Activated naive CD4-positive, alpha-beta T cell treated with anti-CD3 and anti-CD28 coated beads, Interleukin-2, amount 10 ng/mL, durations not matched to agents 7 days and 5 days (primary cell): ENCODE measurements around the gene RIPOR1.

Source experiments
- CTCF ChIA-PET: fragments of 350-600 bp; sonication (Branson Sonifier 250); formaldehyde crosslinking; loops from one replicate; lab custom pipeline; 2021; ENCODE audit warnings: antibody characterized with exemption; lab: Charles Lee
- DNase-seq: peaks from one replicate; pipeline ENCODE4 v3.0.0-alpha.2; 2020
- H3K27ac Mint-ChIP-seq: one replicate; pipeline ENCODE4 v1.8.0; 2021; ENCODE audit warnings: mild to moderate bottlenecking, moderate library complexity, mixed read lengths
- H3K27me3 Mint-ChIP-seq: one replicate; pipeline ENCODE4 v1.8.0; 2021; ENCODE audit warnings: mild to moderate bottlenecking, mixed read lengths
- H3K36me3 Mint-ChIP-seq: one replicate; pipeline ENCODE4 v1.8.0; 2021; ENCODE audit warnings: mixed read lengths
- H3K4me1 Mint-ChIP-seq: one replicate; pipeline ENCODE4 v1.8.0; 2021; ENCODE audit warnings: mixed read lengths
- H3K4me3 Mint-ChIP-seq: one replicate; pipeline ENCODE4 v1.8.0; 2021; ENCODE audit warnings: mild to moderate bottlenecking, moderate library complexity, mixed read lengths
- H3K9me3 Mint-ChIP-seq: one replicate; pipeline ENCODE4 v1.8.0; 2021; ENCODE audit warnings: mixed read lengths

Gene RIPOR1

DNA sequence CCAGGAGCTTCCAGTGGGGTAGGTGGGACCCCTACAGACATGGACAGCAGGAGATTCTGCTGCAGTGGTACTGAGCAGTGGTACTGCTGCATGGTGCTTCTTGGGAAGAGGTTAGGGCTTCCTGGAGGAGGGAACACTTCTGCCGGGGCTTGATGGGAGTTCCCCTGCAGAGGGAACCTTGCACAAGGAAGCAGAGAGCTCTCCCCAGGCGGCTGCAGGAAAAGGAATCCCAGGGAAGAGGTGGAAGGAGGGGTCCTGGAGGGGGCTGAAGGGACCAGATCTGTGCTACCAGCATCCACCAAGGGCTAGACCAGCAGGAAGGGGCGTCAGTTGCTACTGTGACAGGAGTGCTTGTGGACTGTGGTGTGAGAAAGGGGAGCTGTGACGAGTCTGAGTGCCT lies 10.6 kb downstream of the RIPOR1 start:
- Mint-ChIP-seq H3K4me1 (peaks cover 49% of the 10 kb centered on the region), H3K9me3 (no peaks in the 10 kb centered on the region), H3K27me3 (peaks cover 45% of the 10 kb centered on the region), H3K27ac (no peak overlapping the region), H3K4me3 (peak overlapping the region; percentile 71), H3K36me3 (peaks cover 35% of the 10 kb centered on the region)
- CTCF ChIA-PET: interaction anchor here (1.2 to 3.1 kb wide), 2 partner anchors 13 to 18 kb away, joined by 3 to 13 read pairs; no protein-coding TSS in a partner anchor
- no peak for DNase-seq

GRCh38 chr16:67539691-67540635 lies 11.3 kb downstream of the RIPOR1 start:
- Mint-ChIP-seq H3K27me3 (peaks cover 39% of the 10 kb centered on the region), H3K4me1 (peaks cover 53% of the 10 kb centered on the region), H3K27ac (no peak overlapping the region), H3K36me3 (peaks cover 35% of the 10 kb centered on the region), H3K9me3 (no peaks in the 10 kb centered on the region), H3K4me3 (peak overlapping the region; percentile 26)
- no peak for DNase-seq
- CTCF ChIA-PET: interaction anchor here (0.6 to 3.1 kb wide), 3 partner anchors 14 to 77 kb away, joined by 3 to 13 read pairs (median 3); no protein-coding TSS in a partner anchor

GRCh38 chr16:67540756-67541155 lies 12.1 kb downstream of the RIPOR1 start:
- H3K27ac Mint-ChIP-seq: no peak overlapping the region
- H3K4me1 Mint-ChIP-seq: peaks cover 53% of the 10 kb centered on the region
- peaks cover 31% of the 10 kb centered on the region for H3K27me3 Mint-ChIP-seq
- CTCF ChIA-PET: interaction anchor here (1.3 to 3.1 kb wide), 4 partner anchors 20 to 129 kb away, joined by 4 to 13 read pairs (median 4); partner anchors contain the start of gene CTCF
- no peaks in the 10 kb centered on the region for H3K9me3 Mint-ChIP-seq
- no peak for DNase-seq
- no peak overlapping the region for H3K4me3 Mint-ChIP-seq
- peaks cover 35% of the 10 kb centered on the region for H3K36me3 Mint-ChIP-seq

DNA sequence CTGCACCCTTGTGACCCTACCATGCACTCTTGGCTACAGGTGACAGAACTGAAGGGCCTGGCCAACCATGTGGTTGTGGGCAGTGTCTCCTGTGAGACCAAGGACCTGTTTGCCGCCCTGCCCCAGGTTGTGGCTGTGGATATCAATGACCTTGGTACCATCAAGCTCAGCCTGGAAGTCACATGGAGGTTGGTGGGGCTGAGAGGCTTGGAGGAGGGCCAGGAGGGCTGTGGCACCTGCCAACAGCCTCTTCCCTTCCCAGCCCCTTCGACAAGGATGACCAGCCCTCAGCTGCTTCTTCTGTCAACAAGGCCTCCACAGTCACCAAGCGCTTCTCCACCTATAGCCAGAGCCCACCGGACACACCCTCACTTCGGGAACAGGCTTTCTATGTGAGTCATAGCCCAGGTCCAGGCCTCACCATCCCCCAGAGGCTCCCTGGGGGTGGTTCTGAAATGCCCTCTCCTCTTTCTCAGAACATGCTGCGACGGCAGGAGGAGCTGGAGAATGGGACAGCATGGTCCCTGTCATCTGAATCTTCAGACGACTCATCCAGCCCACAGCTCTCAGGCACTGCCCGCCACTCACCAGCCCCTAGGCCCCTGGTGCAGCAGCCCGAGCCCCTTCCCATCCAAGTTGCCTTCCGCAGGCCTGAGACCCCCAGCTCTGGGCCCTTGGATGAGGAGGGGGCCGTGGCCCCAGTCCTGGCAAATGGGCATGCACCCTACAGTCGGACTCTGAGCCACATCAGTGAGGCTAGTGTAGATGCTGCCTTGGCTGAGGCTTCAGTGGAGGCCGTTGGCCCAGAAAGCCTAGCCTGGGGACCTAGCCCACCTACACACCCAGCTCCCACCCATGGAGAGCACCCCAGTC lies 13.0 kb downstream of the RIPOR1 start:
- DNase-seq: no peak
- CTCF ChIA-PET: interaction anchor here (1.1 to 3.1 kb wide), 5 partner anchors 21 to 128 kb away, joined by 3 to 13 read pairs (median 4); partner anchors contain the start of gene CTCF
- H3K4me1 Mint-ChIP-seq: peaks cover 55% of the 10 kb centered on the region
- peaks cover 22% of the 10 kb centered on the region for H3K27me3 Mint-ChIP-seq
- H3K27ac Mint-ChIP-seq: no peak overlapping the region
- no peaks in the 10 kb centered on the region for H3K9me3 Mint-ChIP-seq
- no peak overlapping the region for H3K4me3 Mint-ChIP-seq
- peaks cover 35% of the 10 kb centered on the region for H3K36me3 Mint-ChIP-seq

- CTCF ChIA-PET: interaction anchor here (1.1 to 3.1 kb wide), 2 partner anchors 22 kb away, joined by 3 to 13 read pairs; no protein-coding TSS in a partner anchor
- peaks cover 57% of the 10 kb centered on the region for H3K4me1 Mint-ChIP-seq
- H3K4me3 Mint-ChIP-seq: no peak overlapping the region
- H3K36me3 Mint-ChIP-seq: peaks cover 35% of the 10 kb centered on the region
- no peak overlapping the region for H3K27ac Mint-ChIP-seq
- H3K27me3 Mint-ChIP-seq: peaks cover 14% of the 10 kb centered on the region
- H3K9me3 Mint-ChIP-seq: no peaks in the 10 kb centered on the region
- DNase-seq: peak; percentile 91
These were observed 13.8 kb downstream of the RIPOR1 start for GRCh38 chr16:67542464-67542863.

DNA sequence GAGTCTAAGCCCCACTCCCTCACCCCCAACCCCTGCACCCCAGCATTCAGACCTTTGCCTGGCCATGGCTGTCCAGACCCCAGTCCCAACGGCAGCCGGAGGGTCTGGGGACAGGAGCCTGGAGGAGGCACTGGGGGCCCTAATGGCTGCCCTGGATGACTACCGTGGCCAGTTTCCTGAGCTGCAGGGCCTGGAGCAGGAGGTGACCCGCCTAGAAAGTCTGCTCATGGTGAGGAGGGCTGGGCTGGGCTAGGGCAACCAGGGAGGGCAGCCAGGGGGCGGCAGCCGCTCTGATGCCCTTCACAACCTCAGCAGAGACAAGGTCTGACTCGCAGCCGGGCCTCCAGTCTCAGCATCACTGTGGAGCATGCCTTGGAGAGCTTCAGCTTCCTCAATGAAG lies 14.4 kb downstream of the RIPOR1 start:
- no peak overlapping the region for H3K4me3 Mint-ChIP-seq
- peaks cover 38% of the 10 kb centered on the region for H3K36me3 Mint-ChIP-seq
- peaks cover 12% of the 10 kb centered on the region for H3K27me3 Mint-ChIP-seq
- no peaks in the 10 kb centered on the region for H3K9me3 Mint-ChIP-seq
- DNase-seq: no peak
- H3K27ac Mint-ChIP-seq: no peak overlapping the region
- peaks cover 63% of the 10 kb centered on the region for H3K4me1 Mint-ChIP-seq
- CTCF ChIA-PET: interaction anchor here (1.1 to 6.5 kb wide), 4 partner anchors 12 to 99 kb away, joined by 3 to 238 read pairs (median 8); partner anchors contain the start of gene CARMIL2

DNA sequence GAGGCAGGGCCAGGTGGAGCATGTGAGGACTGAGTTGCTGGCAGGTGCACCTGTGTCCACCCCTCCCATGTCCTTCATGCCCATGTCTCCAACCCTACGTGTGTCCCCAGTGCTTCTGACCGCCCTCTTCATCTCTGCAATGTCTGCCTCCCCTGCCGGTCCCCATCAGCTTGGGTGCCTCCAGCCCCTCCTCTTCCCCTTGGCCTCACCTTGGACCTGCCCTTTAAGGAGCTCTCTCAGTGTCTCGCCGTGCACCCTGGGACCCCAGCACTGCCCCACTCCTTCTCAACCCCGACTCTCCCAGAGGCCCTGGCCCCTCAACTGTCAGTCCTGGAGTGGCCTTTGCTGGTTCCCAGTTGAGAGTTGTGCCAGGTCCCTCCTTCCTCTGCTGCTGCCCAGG lies 15.0 kb downstream of the RIPOR1 start:
- no peak overlapping the region for H3K4me3 Mint-ChIP-seq
- H3K36me3 Mint-ChIP-seq: peaks cover 38% of the 10 kb centered on the region
- H3K9me3 Mint-ChIP-seq: no peaks in the 10 kb centered on the region
- H3K4me1 Mint-ChIP-seq: peaks cover 69% of the 10 kb centered on the region
- H3K27ac Mint-ChIP-seq: peak overlapping the region; percentile 76
- DNase-seq: no peak
- CTCF ChIA-PET: interaction anchor here (0.7 to 6.5 kb wide), 7 partner anchors 12 to 129 kb away, joined by 3 to 238 read pairs (median 4); partner anchors contain the start of gene CARMIL2
- H3K27me3 Mint-ChIP-seq: peaks cover 7% of the 10 kb centered on the region

GRCh38 chr16:67544329-67544841 lies 15.8 kb downstream of the RIPOR1 start:
- Mint-ChIP-seq H3K9me3 (no peaks in the 10 kb centered on the region), H3K36me3 (peaks cover 34% of the 10 kb centered on the region), H3K27ac (no peak overlapping the region), H3K27me3 (no peaks in the 10 kb centered on the region), H3K4me1 (peaks cover 69% of the 10 kb centered on the region), H3K4me3 (no peak overlapping the region)
- CTCF ChIA-PET: interaction anchor here (0.7 to 6.5 kb wide), 11 partner anchors 12 to 128 kb away, joined by 3 to 238 read pairs (median 4); partner anchors contain the start of genes CARMIL2 and CTCF
- no peak for DNase-seq

DNA sequence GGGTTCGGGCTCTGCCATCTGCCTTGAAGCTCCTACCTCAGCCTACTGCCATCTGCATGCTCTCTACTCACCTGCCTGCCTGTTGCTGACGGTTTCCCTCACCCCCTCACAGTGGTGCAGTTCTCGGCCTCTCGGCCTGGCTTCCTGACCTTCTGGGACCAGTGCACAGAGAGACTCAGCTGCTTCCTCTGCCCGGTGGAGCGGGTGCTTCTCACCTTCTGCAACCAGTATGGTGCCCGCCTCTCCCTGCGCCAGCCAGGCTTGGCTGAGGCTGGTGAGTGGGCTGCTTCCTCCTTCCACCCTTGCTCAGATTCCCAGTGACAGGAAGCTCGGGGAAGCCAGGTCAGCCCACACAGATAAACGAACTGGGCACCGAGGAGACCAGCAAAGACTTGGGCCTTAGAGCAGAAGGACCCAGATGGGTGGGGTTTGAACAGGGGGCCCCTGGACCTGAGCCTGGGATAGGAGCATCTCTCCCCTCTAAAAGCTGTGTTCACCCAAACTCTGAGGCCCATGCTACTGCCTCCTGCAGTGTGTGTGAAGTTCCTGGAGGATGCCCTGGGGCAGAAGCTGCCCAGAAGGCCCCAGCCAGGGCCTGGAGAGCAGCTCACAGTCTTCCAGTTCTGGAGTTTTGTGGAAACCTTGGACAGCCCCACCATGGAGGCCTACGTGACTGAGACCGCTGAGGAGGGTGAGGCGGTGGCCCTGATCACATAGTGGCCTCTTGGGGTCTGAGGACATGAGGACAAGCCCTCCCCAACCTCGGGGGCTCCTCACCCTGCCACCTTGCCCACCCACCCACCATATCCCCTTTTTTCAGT lies 16.4 kb downstream of the RIPOR1 start:
- H3K27me3 Mint-ChIP-seq: no peaks in the 10 kb centered on the region
- CTCF ChIA-PET: interaction anchor here (0.9 to 6.5 kb wide), 10 partner anchors 12 to 128 kb away, joined by 3 to 238 read pairs (median 8); partner anchors contain the start of genes C16orf86, CARMIL2, CTCF and ENKD1
- no peak for DNase-seq
- peaks cover 31% of the 10 kb centered on the region for H3K36me3 Mint-ChIP-seq
- H3K9me3 Mint-ChIP-seq: no peaks in the 10 kb centered on the region
- H3K4me3 Mint-ChIP-seq: no peak overlapping the region
- H3K4me1 Mint-ChIP-seq: peaks cover 75% of the 10 kb centered on the region
- peak overlapping the region; percentile 24 for H3K27ac Mint-ChIP-seq

GRCh38 chr16:67545665-67546024 lies 17.0 kb downstream of the RIPOR1 start:
- Mint-ChIP-seq H3K9me3 (no peaks in the 10 kb centered on the region), H3K4me3 (no peak overlapping the region), H3K36me3 (peaks cover 26% of the 10 kb centered on the region), H3K4me1 (peaks cover 77% of the 10 kb centered on the region), H3K27me3 (no peaks in the 10 kb centered on the region), H3K27ac (peak overlapping the region; percentile 24)
- CTCF ChIA-PET: interaction anchor here (1.4 to 6.5 kb wide), 7 partner anchors 8 to 120 kb away, joined by 4 to 238 read pairs (median 17); partner anchors contain the start of genes C16orf86, CARMIL2, CTCF and ENKD1
- no peak for DNase-seq

DNA sequence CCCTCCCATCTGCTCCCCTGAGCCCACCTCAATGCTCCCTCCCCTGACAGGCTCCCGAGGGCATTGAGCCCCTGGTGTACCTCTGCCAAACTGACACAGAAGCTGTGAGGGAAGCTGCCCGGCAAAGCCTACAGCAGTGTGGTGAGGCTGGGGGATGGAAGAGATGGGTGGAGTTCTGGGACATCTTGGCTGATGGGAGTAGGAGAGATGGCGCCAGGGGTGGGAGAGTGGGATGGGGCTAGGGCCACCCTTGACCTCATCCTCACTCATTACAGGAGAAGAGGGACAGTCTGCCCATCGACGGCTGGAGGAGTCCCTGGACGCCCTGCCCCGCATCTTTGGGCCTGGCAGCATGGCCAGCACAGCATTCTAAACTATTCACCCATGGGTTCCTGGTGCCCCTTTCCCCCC lies 17.5 kb downstream of the RIPOR1 start:
- Mint-ChIP-seq H3K4me3 (no peak overlapping the region), H3K9me3 (no peaks in the 10 kb centered on the region), H3K36me3 (peaks cover 22% of the 10 kb centered on the region), H3K4me1 (peaks cover 77% of the 10 kb centered on the region), H3K27me3 (no peaks in the 10 kb centered on the region), H3K27ac (peak overlapping the region; percentile 100)
- DNase-seq: no peak
- CTCF ChIA-PET: interaction anchor here (1.4 to 6.5 kb wide), 11 partner anchors 9 to 180 kb away, joined by 3 to 238 read pairs (median 22); partner anchors contain the start of genes ACD, C16orf86, CARMIL2 and CTCF

GRCh38 chr16:67546761-67547422 lies 18.3 kb downstream of the RIPOR1 start:
- Mint-ChIP-seq H3K4me1 (peaks cover 73% of the 10 kb centered on the region), H3K4me3 (peak overlapping the region; percentile 73), H3K27ac (peak overlapping the region; percentile 100), H3K9me3 (no peaks in the 10 kb centered on the region), H3K27me3 (no peaks in the 10 kb centered on the region), H3K36me3 (peaks cover 19% of the 10 kb centered on the region)
- CTCF ChIA-PET: interaction anchor here (0.6 to 6.5 kb wide), 32 partner anchors 10 to 316 kb away, joined by 3 to 238 read pairs (median 4); partner anchors contain the start of genes ACD, C16orf86, CARMIL2 and CTCF
- DNase-seq: peak; percentile 85
